Memory B cell (primary cell): ENCODE results near the gene PDXDC1.
"Not testable (repeated sequence)": the region's sequence is repeated elsewhere in the genome, so short reads cannot be mapped to it uniquely, and the experiment has no call there.

Source experiments
- ATAC-seq: fragments of 150-1000 bp; cut with Tn5 transposase; 2 replicates; pipeline ENCODE4 v1.10.0; 2021; ENCODE audit warnings: low read depth, mild to moderate bottlenecking, moderate library complexity
- DNase-seq, 2 donors: peaks; one replicate each; pipeline ENCODE4 v3.0.0; 2022; ENCODE audit warnings: low spot score in 2 of 2
- H3K27ac Mint-ChIP-seq: one replicate; pipeline ENCODE4 v1.8.0; 2022; ENCODE audit warnings: mild to moderate bottlenecking, moderate library complexity, mixed read lengths
- H3K27me3 Mint-ChIP-seq: one replicate; pipeline ENCODE4 v1.8.0; 2022; ENCODE audit warnings: mixed read lengths
- H3K36me3 Mint-ChIP-seq: one replicate; pipeline ENCODE4 v1.8.0; 2022; ENCODE audit warnings: mild to moderate bottlenecking, mixed read lengths
- H3K4me1 Mint-ChIP-seq: one replicate; pipeline ENCODE4 v1.8.0; 2022; ENCODE audit warnings: mixed read lengths
- H3K4me3 Mint-ChIP-seq: one replicate; pipeline ENCODE4 v1.8.0; 2022; ENCODE audit warnings: mild to moderate bottlenecking, moderate library complexity, mixed read lengths
- H3K9me3 Mint-ChIP-seq: one replicate; pipeline ENCODE4 v1.8.0; 2022; ENCODE audit warnings: mixed read lengths

Gene PDXDC1

GRCh38 chr16:14958970-14959369, 15.9 kb upstream of the PDXDC1 start:
- H3K4me3 Mint-ChIP-seq = no peak overlapping the region
- no peaks in the 10 kb centered on the region for H3K4me1 Mint-ChIP-seq
- DNase-seq (no peak), ATAC-seq (no peak)
- H3K36me3 Mint-ChIP-seq = peaks cover 5% of the 10 kb centered on the region
- no peak overlapping the region for H3K27ac Mint-ChIP-seq
- H3K9me3 Mint-ChIP-seq = peaks cover 4% of the 10 kb centered on the region
- H3K27me3 Mint-ChIP-seq = peaks cover 8% of the 10 kb centered on the region

GRCh38 chr16:14961405-14962186, 13.2 kb upstream of the PDXDC1 start:
- ATAC-seq (no peak), DNase-seq (no peak)
- Mint-ChIP-seq H3K27me3 (peaks cover 10% of the 10 kb centered on the region), H3K9me3 (peaks cover 4% of the 10 kb centered on the region), H3K4me1 (no peaks in the 10 kb centered on the region), H3K27ac (no peak overlapping the region), H3K4me3 (no peak overlapping the region), H3K36me3 (peaks cover 5% of the 10 kb centered on the region)

- H3K36me3 Mint-ChIP-seq = peaks cover 5% of the 10 kb centered on the region
- H3K4me3 Mint-ChIP-seq = no peak overlapping the region
- H3K9me3 Mint-ChIP-seq = peaks cover 4% of the 10 kb centered on the region
- H3K27ac Mint-ChIP-seq = no peak overlapping the region
- H3K27me3 Mint-ChIP-seq = peaks cover 10% of the 10 kb centered on the region
- DNase-seq (no peak), ATAC-seq (no peak)
- H3K4me1 Mint-ChIP-seq = no peaks in the 10 kb centered on the region
These were observed 11.3 kb upstream of the PDXDC1 start for GRCh38 chr16:14963281-14964173.

GRCh38 chr16:14965328-14965727, 9.5 kb upstream of the PDXDC1 start:
- H3K36me3 Mint-ChIP-seq = peaks cover 5% of the 10 kb centered on the region
- no peak overlapping the region for H3K27ac Mint-ChIP-seq
- ATAC-seq (no peak), DNase-seq (no peak)
- peaks cover 4% of the 10 kb centered on the region for H3K9me3 Mint-ChIP-seq
- H3K27me3 Mint-ChIP-seq = peaks cover 10% of the 10 kb centered on the region
- no peaks in the 10 kb centered on the region for H3K4me1 Mint-ChIP-seq
- no peak overlapping the region for H3K4me3 Mint-ChIP-seq

- not testable (repeated sequence) for H3K9me3 Mint-ChIP-seq, DNase-seq, H3K36me3 Mint-ChIP-seq, H3K27ac Mint-ChIP-seq, H3K27me3 Mint-ChIP-seq, H3K4me1 Mint-ChIP-seq, H3K4me3 Mint-ChIP-seq, ATAC-seq
These were observed 5.0 kb upstream of the PDXDC1 start for GRCh38 chr16:14969795-14970194.

GRCh38 chr16:14971621-14972228, 3.1 kb upstream of the PDXDC1 start:
- H3K4me3 Mint-ChIP-seq, DNase-seq, H3K36me3 Mint-ChIP-seq, H3K4me1 Mint-ChIP-seq, ATAC-seq, H3K9me3 Mint-ChIP-seq, H3K27me3 Mint-ChIP-seq, H3K27ac Mint-ChIP-seq: not testable (repeated sequence)

GRCh38 chr16:14973785-14974322, 972 bp upstream of the PDXDC1 start:
- H3K4me1 Mint-ChIP-seq = peaks cover 16% of the 10 kb centered on the region
- H3K27ac Mint-ChIP-seq = peak overlapping the region; percentile 89
- H3K4me3 Mint-ChIP-seq = peak overlapping the region; percentile 49
- not testable (repeated sequence) for H3K27me3 Mint-ChIP-seq, H3K9me3 Mint-ChIP-seq, H3K36me3 Mint-ChIP-seq, DNase-seq, ATAC-seq

GRCh38 chr16:14974331-14974655, 533 bp upstream of the PDXDC1 start:
- peak overlapping the region; percentile 89 for H3K27ac Mint-ChIP-seq
- not testable (repeated sequence) for H3K36me3 Mint-ChIP-seq, H3K27me3 Mint-ChIP-seq, ATAC-seq, H3K9me3 Mint-ChIP-seq, DNase-seq
- peak overlapping the region; percentile 87 for H3K4me3 Mint-ChIP-seq
- peaks cover 16% of the 10 kb centered on the region for H3K4me1 Mint-ChIP-seq

GRCh38 chr16:14975418-14976194, 780 bp downstream of the PDXDC1 start:
- peak; percentile 59 to 65 for DNase-seq
- not testable (repeated sequence) for H3K36me3 Mint-ChIP-seq, H3K27me3 Mint-ChIP-seq, H3K9me3 Mint-ChIP-seq
- peak; percentile 39 for ATAC-seq
- H3K4me3 Mint-ChIP-seq = peak overlapping the region; percentile 90
- H3K4me1 Mint-ChIP-seq = peaks cover 16% of the 10 kb centered on the region
- peak overlapping the region; percentile 89 for H3K27ac Mint-ChIP-seq

GRCh38 chr16:14976971-14977736, 2.3 kb downstream of the PDXDC1 start:
- ATAC-seq, H3K4me3 Mint-ChIP-seq, H3K27me3 Mint-ChIP-seq, H3K36me3 Mint-ChIP-seq, H3K9me3 Mint-ChIP-seq, DNase-seq: not testable (repeated sequence)
- Mint-ChIP-seq H3K4me1 (peaks cover 18% of the 10 kb centered on the region), H3K27ac (peak overlapping the region; percentile 4)

- peaks cover 19% of the 10 kb centered on the region for H3K4me1 Mint-ChIP-seq
- not testable (repeated sequence) for H3K27me3 Mint-ChIP-seq, H3K36me3 Mint-ChIP-seq, DNase-seq, H3K27ac Mint-ChIP-seq, ATAC-seq, H3K9me3 Mint-ChIP-seq, H3K4me3 Mint-ChIP-seq
These were observed 3.5 kb downstream of the PDXDC1 start for GRCh38 chr16:14978281-14978680.

GRCh38 chr16:14978908-14979307, 4.1 kb downstream of the PDXDC1 start:
- not testable (repeated sequence) for H3K4me3 Mint-ChIP-seq

GRCh38 chr16:14981234-14981633, 6.4 kb downstream of the PDXDC1 start:
- H3K4me1 Mint-ChIP-seq = peaks cover 18% of the 10 kb centered on the region
- not testable (repeated sequence) for ATAC-seq, H3K27me3 Mint-ChIP-seq, H3K9me3 Mint-ChIP-seq, H3K27ac Mint-ChIP-seq, DNase-seq, H3K4me3 Mint-ChIP-seq, H3K36me3 Mint-ChIP-seq

More at GRCh38 chr16:14978908-14979307, 4.1 kb downstream of the PDXDC1 start:
- H3K27ac Mint-ChIP-seq, DNase-seq, H3K36me3 Mint-ChIP-seq, H3K9me3 Mint-ChIP-seq, H3K27me3 Mint-ChIP-seq, ATAC-seq: not testable (repeated sequence)
- H3K4me1 Mint-ChIP-seq = peaks cover 19% of the 10 kb centered on the region
